CD14-positive monocyte (primary cell): Measurements from ENCODE around the gene ROBO2. TPM values are rescaled to one million over a fixed set of nuclear protein-coding genes. Genes with fewer than 3 reads are reported as not detected.

Experiments used
- DNase-seq, 3 donors: peaks; one replicate each; pipeline ENCODE4 v3.0.0-alpha.2; 2011 to 2022
- H2AFZ ChIP-seq: 2 replicates; pipeline ENCODE4 v1.6.0; 2012; ENCODE audit warnings: mild to moderate bottlenecking, low read depth, low read length, inconsistent platforms; ENCODE audit not compliant: insufficient read depth, poor library complexity, severe bottlenecking
- H3K27ac ChIP-seq, 2 donors: 1 replicate in 1 of 2; 2 replicates in 1 of 2; pipeline ENCODE4 v1.5.1; 2012 to 2013; ENCODE audit warnings: low read length in 2 of 2, control low read depth in 1 of 2, inconsistent platforms in 1 of 2, low read depth in 1 of 2, mild to moderate bottlenecking in 1 of 2
- H3K27me3 ChIP-seq, 2 donors: one replicate each; pipeline versions ENCODE4 v1.6.0 to v1.6.1; 2011 to 2013; ENCODE audit warnings: low read length in 2 of 2; ENCODE audit not compliant: control insufficient read depth in 2 of 2, insufficient read depth in 2 of 2
- H3K36me3 ChIP-seq, 2 donors: replicated peaks in 1 of 2; 1 replicate in 1 of 2; 2 replicates in 1 of 2; pipeline versions ENCODE4 v1.5.1 to v1.6.1; 2012 to 2013; ENCODE audit warnings: low read length in 2 of 2, control low read depth in 1 of 2, inconsistent platforms in 1 of 2, mild to moderate bottlenecking in 1 of 2; ENCODE audit not compliant: insufficient read depth in 2 of 2, control insufficient read depth in 1 of 2
- H3K4me1 ChIP-seq, 2 donors: 1 replicate in 1 of 2; 2 replicates in 1 of 2; pipeline versions ENCODE4 v1.5.1 to v1.6.1; 2012 to 2013; ENCODE audit warnings: low read length in 2 of 2, control low read depth in 1 of 2, inconsistent platforms in 1 of 2, mild to moderate bottlenecking in 1 of 2, moderate library complexity in 1 of 2; ENCODE audit not compliant: insufficient read depth in 2 of 2, control insufficient read depth in 1 of 2
- H3K4me2 ChIP-seq: replicated peaks from 2 replicates; pipeline ENCODE3; 2012; ENCODE audit warnings: low read length, moderate library complexity, mild to moderate bottlenecking; ENCODE audit not compliant: poor library complexity, severe bottlenecking; ENCODE audit errors: extremely low read depth
- H3K4me3 ChIP-seq, 3 experiments: fragments of 200-600 bp in 1 of 3; sonication (generic) in 1 of 3; replicated peaks in 1 of 3; 1 replicate in 2 of 3; 2 replicates in 1 of 3; pipeline ENCODE4 v1.5.1; 2011 to 2013; ENCODE audit warnings: low read length in 3 of 3, mild to moderate bottlenecking in 3 of 3, control low read depth in 2 of 3, low read depth in 2 of 3, inconsistent platforms in 1 of 3, moderate library complexity in 1 of 3
- H3K79me2 ChIP-seq: 2 replicates; pipeline ENCODE4 v1.6.0; 2012; ENCODE audit warnings: mild to moderate bottlenecking, control low read depth, inconsistent platforms, low read length, moderate library complexity; ENCODE audit not compliant: insufficient read depth
- H3K9ac ChIP-seq: 2 replicates; pipeline ENCODE4 v1.6.0; 2017; ENCODE audit warnings: low read length, mild to moderate bottlenecking; ENCODE audit not compliant: insufficient read depth, poor library complexity, severe bottlenecking
- H3K9me3 ChIP-seq, 2 donors: replicated peaks in 1 of 2; 1 replicate in 1 of 2; 2 replicates in 1 of 2; pipeline versions ENCODE4 v1.5.1 to v1.6.1; 2012 to 2013; ENCODE audit warnings: low read length in 2 of 2, control low read depth in 1 of 2; ENCODE audit not compliant: control insufficient read depth in 1 of 2, insufficient read depth in 1 of 2
- H4K20me1 ChIP-seq: 2 replicates; pipeline ENCODE4 v1.6.0; 2012; ENCODE audit warnings: mild to moderate bottlenecking, low read length, control low read depth, moderate library complexity; ENCODE audit not compliant: insufficient read depth
- H3K27ac Mint-ChIP-seq, 7 donors: one replicate each; pipeline ENCODE4 v1.8.0; 2020; ENCODE audit warnings: mild to moderate bottlenecking in 7 of 7, mixed read lengths in 7 of 7, moderate library complexity in 6 of 7, inconsistent platforms in 2 of 7
- H3K27me3 Mint-ChIP-seq, 3 donors: one replicate each; pipeline ENCODE4 v1.8.0; 2021 to 2022; ENCODE audit warnings: low read depth in 3 of 3, mild to moderate bottlenecking in 3 of 3, mixed read lengths in 3 of 3, moderate library complexity in 3 of 3, inconsistent platforms in 1 of 3
- H3K36me3 Mint-ChIP-seq, 2 donors: one replicate each; pipeline ENCODE4 v1.8.0; 2020; ENCODE audit warnings: mixed read lengths in 2 of 2, inconsistent platforms in 1 of 2, mild to moderate bottlenecking in 1 of 2
- H3K4me1 Mint-ChIP-seq: one replicate; pipeline ENCODE4 v1.8.0; 2020; ENCODE audit warnings: mild to moderate bottlenecking, mixed read lengths
- H3K4me3 Mint-ChIP-seq, 2 donors: one replicate each; pipeline ENCODE4 v1.8.0; 2020; ENCODE audit warnings: mild to moderate bottlenecking in 2 of 2, mixed read lengths in 2 of 2, moderate library complexity in 1 of 2
- H3K9me3 Mint-ChIP-seq, 7 donors: one replicate each; pipeline ENCODE4 v1.8.0; 2020 to 2022; ENCODE audit warnings: mixed read lengths in 7 of 7, mild to moderate bottlenecking in 6 of 7, moderate library complexity in 6 of 7, inconsistent platforms in 2 of 7
- CTCF ChIP-seq: fragments of 200-600 bp; IDR thresholded peaks from one replicate; pipeline ENCODE4 v1.8.0; 2022; ENCODE audit warnings: antibody characterized with exemption, mild to moderate bottlenecking
- WGBS: methylation state at CpG from one replicate; pipeline ENCODE4 v1.1.5; 2013; ENCODE audit warnings: missing lambda C conversion rate; ENCODE audit not compliant: insufficient coverage; 5-methylcytosine and 5-hydroxymethylcytosine counted together
- intact Hi-C, 2 donors: fragments of 100-400 bp; cut with micrococcal nuclease; formaldehyde crosslinking; loops; one replicate each; pipeline versions ENCODE4 v1.15.0 to v1.15.1; 2023
- polyA plus RNA-seq, 3 donors: library from polyadenylated mRNA; depleted of rRNA in 1 of 3; unstranded in 2 of 3; stranded (reverse) in 1 of 3; fragments of 300-500 nt in 2 of 3; fragments of >200 nt in 1 of 3; fragmentation: Illumina TruSeq in 2 of 3; gene quantifications; 1 replicate in 2 of 3; 2 replicates in 1 of 3; pipeline ENCODE4 v1.2.3, GENCODE V29; 2012 to 2021

The ROBO2 gene
- polyA plus RNA-seq, 3 donors, result not detected

GRCh38 chr3:77179762-77180161 is 139.9 kb downstream of the ROBO2 start:
- WGBS, result 79% methylated on average over 3 of the region's 5 CpGs
- no peak overlapping the region for H3K4me3 ChIP-seq
- intact Hi-C loops, result no loop called here

GRCh38 chr3:77182341-77182740 is 142.4 kb downstream of the ROBO2 start:
- intact Hi-C loops, result no loop called here
- Histone ChIP-seq H2AFZ (no peak overlapping the region), H3K4me1 (no peaks in the 10 kb centered on the region), H4K20me1 (no peaks in the 10 kb centered on the region), H3K79me2 (no peaks in the 10 kb centered on the region), H3K9me3 (no peaks in the 10 kb centered on the region), H3K9ac (no peak overlapping the region), H3K27ac (no peak overlapping the region), H3K36me3 (no peaks in the 10 kb centered on the region), H3K4me3 (no peak overlapping the region), H3K4me2 (no peak overlapping the region), H3K27me3 (no peaks in the 10 kb centered on the region)
- Mint-ChIP-seq H3K36me3 (no peaks in the 10 kb centered on the region), H3K27me3 (no peaks in the 10 kb centered on the region), H3K4me1 (peaks cover 5% of the 10 kb centered on the region), H3K9me3 (peaks cover 0 to 2% (median 0%) of the 10 kb centered on the region in 7 donors), H3K27ac (no peak overlapping the region), H3K4me3 (no peak overlapping the region)
- no peak for TF ChIP-seq CTCF
- no peak for DNase-seq
- 80% methylated on average over 2 of the region's 4 CpGs for WGBS

More at GRCh38 chr3:77179762-77180161, 139.9 kb downstream of the ROBO2 start:
- Histone ChIP-seq H3K27ac (no peak overlapping the region), H2AFZ (no peak overlapping the region), H3K4me2 (no peak overlapping the region), H3K9ac (no peak overlapping the region), H3K4me1 (no peaks in the 10 kb centered on the region), H3K9me3 (no peaks in the 10 kb centered on the region), H3K79me2 (no peaks in the 10 kb centered on the region), H3K36me3 (no peaks in the 10 kb centered on the region), H4K20me1 (no peaks in the 10 kb centered on the region), H3K27me3 (no peaks in the 10 kb centered on the region)
- no peaks in the 10 kb centered on the region for H3K36me3 Mint-ChIP-seq
- TF ChIP-seq CTCF, result no peak
- H3K27me3 Mint-ChIP-seq, result no peaks in the 10 kb centered on the region
- no peak for DNase-seq
- no peak overlapping the region for H3K4me3 Mint-ChIP-seq
- no peaks in the 10 kb centered on the region for H3K9me3 Mint-ChIP-seq
- no peaks in the 10 kb centered on the region for H3K4me1 Mint-ChIP-seq
- H3K27ac Mint-ChIP-seq, result no peak overlapping the region
